Pancreas (tissue), 10 donors: ENCODE results near the gene PIK3CD. TPM values are rescaled to one million over a fixed set of nuclear protein-coding genes. Genes with fewer than 3 reads are reported as not detected.

Experiments used
- ATAC-seq, 4 donors: fragments of 200-7000 bp; cut with Tn5 transposase; one replicate each; pipeline versions ENCODE4 v1.8.0 to v1.9.1; 2020; ENCODE audit warnings: mild to moderate bottlenecking in 4 of 4, moderate library complexity in 4 of 4
- DNase-seq, 6 donors: peaks; one replicate each; pipeline ENCODE4 v3.0.0-alpha.2; 2020
- FAIRE-seq: peaks from 2 replicates; lab custom pipeline; 2012; peaks lifted over from hg19 to GRCh38; lab: Jason Lieb, UNC
- H3K27ac ChIP-seq, 4 donors: fragments of 200-600 bp; sonication (generic); 1 replicate in 3 of 4; 2 replicates in 1 of 4; pipeline versions ENCODE4 v1.5.0 to v1.8.0; 2020
- H3K27me3 ChIP-seq, 4 donors: fragments of 200-600 bp; one replicate each; pipeline ENCODE4 v1.8.0; 2021
- H3K36me3 ChIP-seq, 3 donors: fragments of 200-600 bp; sonication (generic) in 1 of 3; one replicate each; pipeline versions ENCODE4 v1.5.0 to v1.8.0; 2020 to 2021
- H3K4me1 ChIP-seq, 3 donors: fragments of 200-600 bp; one replicate each; pipeline ENCODE4 v1.8.0; 2021
- H3K4me3 ChIP-seq, 4 donors: fragments of 200-600 bp; sonication (generic) in 2 of 4; one replicate each; pipeline versions ENCODE4 v1.5.0 to v1.8.0; 2020 to 2021
- H3K9me3 ChIP-seq, 4 donors: fragments of 200-600 bp; one replicate each; pipeline ENCODE4 v1.8.0; 2021
- WGBS, 2 donors: extraction: QIAGEN DNeasy Blood & Tissue Kit; methylation state at CpG; one replicate each; pipeline ENCODE4 v1.1.7; 2013; 5-methylcytosine and 5-hydroxymethylcytosine counted together
- intact Hi-C, 3 donors: fragments of 100-400 bp; cut with DNase I; formaldehyde crosslinking; loops; one replicate each; pipeline versions ENCODE4 v1.11.1 to v1.14.2; 2022
- polyA plus RNA-seq, 2 donors: library from polyadenylated mRNA; stranded (reverse); fragments of 200-250 nt; gene quantifications; one replicate each; pipeline ENCODE4 v1.2.3, GENCODE V29; 2013
- total RNA-seq, 6 donors: library from RNA; stranded (reverse); fragmentation: NEBNext Ultra II Directional in 4 of 6; extraction: Animal tissue kit (Norgen Biotek cat#: 25700) in 4 of 6; gene quantifications; one replicate each; pipeline versions ENCODE4 v1.2.1 to v1.2.4, GENCODE V29; 2021 to 2023
- TF ChIP-seq, protein P1 (sequence below), 4 donors: fragments of 200-600 bp; sonication (generic) in 3 of 4; IDR thresholded peaks; one replicate each; pipeline versions ENCODE4 v1.5.0 to v1.8.0; 2021; ENCODE audit warnings: antibody characterized with exemption in 4 of 4
- donor health status: healthy with polysubstance abuse.
- donor health status: DM: no; HTN: no; CAD: no; lungs with moderate emphysema.
- donor health status: DM: no; HTN: no; CAD: no.
- donor health status: control.
- donor health status: control.
- donor health status: Bipolar disorder and iron deficiency.
- donor health status: DM: yes; HTN: yes; CAD: no.
- donor health status: DM: no; HTN: no; CAD: no.
- donor health status: DM: no; HTN: no; CAD: no.
- donor health status: DM: yes; HTN: yes; CAD: no.

The PIK3CD gene
- total and polyA plus RNA-seq, 8 donors: 1.9 to 10.6 (median 2.3) TPM

DNA sequence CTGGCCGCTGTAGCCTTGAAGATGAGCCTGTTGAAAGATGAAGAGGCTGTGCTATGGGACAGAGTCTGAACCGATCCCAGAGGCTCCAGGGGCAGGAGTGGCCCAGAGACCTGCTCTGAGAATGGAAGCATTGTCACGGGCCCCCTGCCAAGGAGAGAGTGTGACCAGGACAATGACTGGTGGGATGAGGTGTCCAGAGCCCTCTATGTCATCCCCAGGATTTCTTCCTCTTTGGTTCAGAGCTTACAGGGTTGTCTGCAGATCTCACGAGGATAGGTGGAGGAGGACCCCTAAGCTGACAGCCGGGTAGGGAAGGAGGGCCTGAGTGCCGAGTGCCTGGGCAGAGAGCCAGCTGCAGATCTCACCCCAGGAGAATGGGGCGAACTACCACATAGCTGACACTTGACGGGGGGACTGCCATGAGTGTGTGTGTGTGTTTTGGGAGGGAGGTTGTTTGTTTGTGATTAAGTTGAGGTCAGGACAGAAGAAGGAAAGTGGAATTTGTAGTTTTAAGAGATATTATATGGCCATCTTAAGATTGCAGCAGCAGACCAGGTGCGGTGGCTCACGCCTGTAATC is 25.4 kb downstream of the PIK3CD start:
- Histone ChIP-seq H3K27ac (no peak overlapping the region), H3K4me1 (no peaks in the 10 kb centered on the region), H3K36me3 (no peaks in the 10 kb centered on the region), H3K4me3 (no peak overlapping the region), H3K9me3 (no peaks in the 10 kb centered on the region), H3K27me3 (no peaks in the 10 kb centered on the region)
- TF ChIP-seq, protein P1, sequence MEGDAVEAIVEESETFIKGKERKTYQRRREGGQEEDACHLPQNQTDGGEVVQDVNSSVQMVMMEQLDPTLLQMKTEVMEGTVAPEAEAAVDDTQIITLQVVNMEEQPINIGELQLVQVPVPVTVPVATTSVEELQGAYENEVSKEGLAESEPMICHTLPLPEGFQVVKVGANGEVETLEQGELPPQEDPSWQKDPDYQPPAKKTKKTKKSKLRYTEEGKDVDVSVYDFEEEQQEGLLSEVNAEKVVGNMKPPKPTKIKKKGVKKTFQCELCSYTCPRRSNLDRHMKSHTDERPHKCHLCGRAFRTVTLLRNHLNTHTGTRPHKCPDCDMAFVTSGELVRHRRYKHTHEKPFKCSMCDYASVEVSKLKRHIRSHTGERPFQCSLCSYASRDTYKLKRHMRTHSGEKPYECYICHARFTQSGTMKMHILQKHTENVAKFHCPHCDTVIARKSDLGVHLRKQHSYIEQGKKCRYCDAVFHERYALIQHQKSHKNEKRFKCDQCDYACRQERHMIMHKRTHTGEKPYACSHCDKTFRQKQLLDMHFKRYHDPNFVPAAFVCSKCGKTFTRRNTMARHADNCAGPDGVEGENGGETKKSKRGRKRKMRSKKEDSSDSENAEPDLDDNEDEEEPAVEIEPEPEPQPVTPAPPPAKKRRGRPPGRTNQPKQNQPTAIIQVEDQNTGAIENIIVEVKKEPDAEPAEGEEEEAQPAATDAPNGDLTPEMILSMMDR (IDR thresholded peaks at IDR 0.05): no peak
- DNase-seq: no peak
- ATAC-seq: no peak
- no peak for FAIRE-seq
- WGBS, 2 donors: 59 to 67% methylated on average over 10 of the region's 10 CpGs
- intact Hi-C loops: no loop called here

DNA sequence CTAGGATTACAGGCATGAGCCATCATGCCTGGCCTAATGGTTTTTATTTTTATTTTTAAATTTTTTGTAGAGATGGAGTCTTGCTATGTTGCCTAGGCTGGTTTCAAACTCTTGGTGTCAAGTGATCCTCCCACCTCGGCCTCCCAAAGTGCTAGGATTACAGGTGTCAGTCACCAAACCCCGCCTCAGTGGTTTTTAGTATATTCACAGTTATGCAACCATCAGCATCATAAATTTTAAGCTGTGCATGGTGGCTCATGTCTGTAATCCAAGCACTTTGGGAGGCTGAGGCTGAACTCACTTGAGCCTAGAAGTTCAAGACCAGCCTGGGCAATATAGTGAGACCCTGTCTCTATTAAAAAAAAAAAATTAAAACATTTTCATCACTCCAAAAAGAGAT is 28.6 kb downstream of the PIK3CD start:
- no peaks in the 10 kb centered on the region for H3K27me3 ChIP-seq
- H3K4me1 ChIP-seq: no peaks in the 10 kb centered on the region
- no peak for FAIRE-seq
- no peaks in the 10 kb centered on the region for H3K36me3 ChIP-seq
- WGBS, 2 donors: 93 to 100% methylated on average over 2 of the region's 2 CpGs
- intact Hi-C loops: no loop called here
- TF ChIP-seq, protein P1 (IDR thresholded peaks at IDR 0.05): no peak
- H3K4me3 ChIP-seq: no peak overlapping the region
- H3K27ac ChIP-seq: no peak overlapping the region
- H3K9me3 ChIP-seq: no peaks in the 10 kb centered on the region
- ATAC-seq: no peak
- DNase-seq: no peak

DNA sequence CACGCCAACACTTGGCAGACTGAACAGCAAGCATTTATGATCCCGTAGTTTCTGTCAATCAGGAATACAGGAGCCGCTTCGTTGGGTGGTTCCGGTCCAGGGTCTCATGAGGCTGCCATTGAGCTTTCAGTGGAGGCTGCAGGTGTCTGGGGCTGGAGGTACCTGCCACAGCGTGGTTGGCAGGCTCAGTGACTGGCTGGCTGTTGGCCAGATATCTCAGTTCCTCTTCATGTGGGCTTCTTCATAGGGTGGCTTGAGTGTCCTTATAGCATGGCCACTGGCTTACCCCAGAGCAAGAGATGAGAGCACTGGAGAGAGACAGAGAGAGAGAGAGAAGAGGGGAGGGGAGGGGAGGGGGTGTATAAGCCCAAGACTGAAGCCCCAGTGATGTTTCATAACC is 29.3 kb downstream of the PIK3CD start:
- Histone ChIP-seq H3K27ac (no peak overlapping the region), H3K4me1 (no peaks in the 10 kb centered on the region), H3K36me3 (no peaks in the 10 kb centered on the region), H3K4me3 (no peak overlapping the region), H3K27me3 (no peaks in the 10 kb centered on the region), H3K9me3 (no peaks in the 10 kb centered on the region)
- no peak for ATAC-seq
- 88 to 95% methylated on average over 6 of the region's 6 CpGs for WGBS, 2 donors
- TF ChIP-seq, protein P1 (IDR thresholded peaks at IDR 0.05): no peak
- no peak for DNase-seq
- intact Hi-C loops: no loop called here
- no peak for FAIRE-seq

DNA sequence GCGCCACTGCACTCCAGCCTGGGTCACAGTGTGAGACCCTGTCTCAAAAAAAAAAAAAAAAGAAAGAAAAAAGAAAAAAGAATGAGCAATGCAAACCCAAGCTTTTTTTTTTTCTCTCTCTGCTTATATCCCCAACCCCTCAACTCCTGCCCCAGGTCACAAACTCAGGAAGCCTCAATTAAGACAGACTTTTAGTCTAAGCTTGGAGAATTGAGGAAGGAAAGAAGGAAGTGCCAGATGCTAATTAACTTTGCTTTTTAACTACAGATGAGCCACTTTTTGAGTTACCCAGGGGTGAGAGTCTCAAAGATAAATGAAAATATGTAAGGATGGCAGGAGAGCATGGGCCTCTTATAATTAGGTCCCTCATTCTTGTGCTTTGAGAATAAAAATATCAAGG is 33.3 kb downstream of the PIK3CD start:
- no peaks in the 10 kb centered on the region for H3K36me3 ChIP-seq
- DNase-seq (no peak), FAIRE-seq (no peak)

More for the DNA sequence above, 33.3 kb downstream of the PIK3CD start:
- WGBS, 2 donors: 97 to 100% methylated on average over 1 of the region's 1 CpG
- Histone ChIP-seq H3K4me3 (no peak overlapping the region), H3K4me1 (peaks cover 6 to 12% (median 7%) of the 10 kb centered on the region in 3 donors), H3K27ac (no peak overlapping the region), H3K27me3 (no peaks in the 10 kb centered on the region), H3K9me3 (no peaks in the 10 kb centered on the region)
- intact Hi-C loops: no loop called here
- no peak for ATAC-seq
- TF ChIP-seq, protein P1 (IDR thresholded peaks at IDR 0.05): no peak
